ENCODE measurements around the gene RCE1.

The RCE1 gene

DNA sequence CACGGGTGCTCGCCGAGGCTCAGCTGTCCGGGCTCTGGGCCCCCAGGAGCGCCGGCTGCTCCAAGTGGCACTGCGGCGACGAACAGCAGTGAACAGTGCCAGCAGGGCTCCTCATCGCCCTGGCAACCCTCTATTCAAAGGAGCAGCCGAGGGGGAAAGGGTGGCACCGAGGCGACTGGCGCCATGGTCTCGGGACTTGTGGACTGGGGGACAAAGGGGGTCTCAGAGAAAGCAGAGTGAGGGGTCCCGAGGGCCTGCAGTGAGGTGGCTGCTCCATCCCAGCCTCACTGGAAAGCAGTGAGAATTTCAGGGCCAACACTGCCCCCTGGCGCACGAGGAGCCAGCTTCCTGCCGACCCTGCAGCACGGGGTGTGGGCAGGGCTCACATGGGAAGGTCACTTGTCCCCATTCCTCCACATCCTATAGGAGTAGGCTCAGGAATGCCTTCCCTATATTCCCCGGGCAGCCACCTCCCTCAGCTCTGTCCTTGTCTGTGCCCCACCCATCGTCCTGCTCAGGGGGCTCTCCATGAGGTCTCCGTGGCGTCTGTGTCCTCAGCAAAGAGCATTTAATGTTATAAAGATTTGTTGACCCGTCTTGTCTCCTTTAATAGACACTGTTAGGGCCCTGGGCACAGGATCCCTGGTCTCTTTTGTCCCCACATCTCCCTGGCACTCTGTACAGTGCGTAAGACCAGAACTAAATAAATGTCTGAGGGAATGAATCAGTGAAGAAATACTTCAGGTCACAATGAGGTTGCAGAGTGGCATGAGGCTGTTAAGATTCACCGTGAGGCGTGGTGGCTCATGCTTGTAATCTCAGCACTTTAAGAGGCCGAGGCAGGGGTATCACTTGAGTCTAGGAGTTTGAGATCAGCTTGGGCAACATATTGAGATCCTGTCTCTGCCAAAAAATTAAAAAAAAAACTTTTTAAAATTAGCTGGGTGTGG lies 40.0 kb downstream of the RCE1 start:
- DNase-seq (ENCODE audit: low read depth, low spot score) = peak; percentile 78
- Histone ChIP-seq H3K4me3 (ENCODE audit: insufficient read length, low read depth) (no peak overlapping the region), H3K4me1 (ENCODE audit: insufficient read depth, insufficient read length) (peaks cover 63% of the 10 kb centered on the region), H3K9ac (ENCODE audit: insufficient read length, low read depth) (peak overlapping the region; percentile 43), H3K9me3 (ENCODE audit: insufficient read depth, low read length) (no peaks in the 10 kb centered on the region), H3K27me3 (ENCODE audit: insufficient read depth, insufficient read length) (no peaks in the 10 kb centered on the region), H3K36me3 (ENCODE audit: insufficient read depth, insufficient read length, low read length) (no peaks in the 10 kb centered on the region)
- no peak for TF ChIP-seq ZNF274 (IDR thresholded peaks at IDR 0.05; ENCODE audit: low read depth, low read length)

DNA sequence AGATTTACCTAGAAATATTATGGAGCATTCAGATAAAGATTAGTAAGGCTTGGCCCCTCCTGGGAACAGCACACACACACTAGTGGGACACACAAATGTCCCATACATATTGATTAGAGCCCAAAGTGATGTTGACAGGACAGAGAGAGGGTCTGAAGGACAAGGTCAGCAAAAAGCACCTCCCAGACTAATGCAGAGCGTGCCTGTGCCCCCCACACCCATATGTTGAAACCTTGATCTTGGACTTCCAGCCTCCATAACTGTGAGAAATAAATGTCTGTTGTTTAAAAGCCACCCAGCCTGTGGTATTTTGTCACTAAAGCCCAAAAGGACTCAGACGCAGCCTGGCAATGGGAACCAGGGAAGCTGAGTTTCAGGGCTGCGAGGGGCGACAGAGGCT lies 41.2 kb downstream of the RCE1 start:
- Histone ChIP-seq H3K4me1 (ENCODE audit: insufficient read depth, insufficient read length) (peaks cover 52% of the 10 kb centered on the region), H3K27me3 (ENCODE audit: insufficient read depth, insufficient read length) (no peaks in the 10 kb centered on the region), H3K36me3 (ENCODE audit: insufficient read depth, insufficient read length, low read length) (no peaks in the 10 kb centered on the region), H3K9me3 (ENCODE audit: insufficient read depth, low read length) (no peaks in the 10 kb centered on the region), H3K4me3 (ENCODE audit: insufficient read length, low read depth) (no peak overlapping the region), H3K9ac (ENCODE audit: insufficient read length, low read depth) (no peak overlapping the region)
- TF ChIP-seq SUZ12 (IDR thresholded peaks at IDR 0.05; ENCODE audit: extremely low read depth, insufficient read depth, insufficient read length) (no peak), ZNF274 (IDR thresholded peaks at IDR 0.05; ENCODE audit: low read depth, low read length) (no peak), YY1 (IDR thresholded peaks at IDR 0.05; ENCODE audit: insufficient read depth, insufficient read length) (no peak)
- no peak for DNase-seq (ENCODE audit: low read depth, low spot score)

DNA sequence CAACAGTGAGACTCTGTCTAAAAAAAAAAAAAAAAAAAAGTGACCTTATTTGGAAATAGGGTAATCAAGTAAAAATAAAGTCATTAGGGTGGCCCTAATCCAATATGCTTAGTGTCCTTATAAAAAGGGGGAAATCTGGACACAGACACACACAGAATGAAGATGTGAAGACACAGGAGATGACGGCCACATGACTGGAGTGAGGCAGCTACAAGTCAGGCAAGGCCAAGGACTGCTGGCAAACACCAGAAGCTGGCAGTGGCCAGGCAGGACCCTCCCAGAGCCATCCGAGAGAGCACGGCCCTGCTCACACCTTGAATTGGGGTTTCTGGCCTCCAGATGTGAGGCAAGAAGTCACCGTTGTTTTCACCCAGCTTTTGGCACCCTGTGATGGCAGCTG lies 42.2 kb downstream of the RCE1 start:
- Histone ChIP-seq H3K36me3 (ENCODE audit: insufficient read depth, insufficient read length, low read length) (no peaks in the 10 kb centered on the region), H3K27me3 (ENCODE audit: insufficient read depth, insufficient read length) (no peaks in the 10 kb centered on the region), H3K9me3 (ENCODE audit: insufficient read depth, low read length) (no peaks in the 10 kb centered on the region), H3K9ac (ENCODE audit: insufficient read length, low read depth) (peak overlapping the region; percentile 21), H3K4me1 (ENCODE audit: insufficient read depth, insufficient read length) (peaks cover 43% of the 10 kb centered on the region), H3K4me3 (ENCODE audit: insufficient read length, low read depth) (no peak overlapping the region)
- no peak for TF ChIP-seq ZNF274 (IDR thresholded peaks at IDR 0.05; ENCODE audit: low read depth, low read length)
- no peak for TF ChIP-seq SUZ12 (IDR thresholded peaks at IDR 0.05; ENCODE audit: extremely low read depth, insufficient read depth, insufficient read length)
- no peak for TF ChIP-seq YY1 (IDR thresholded peaks at IDR 0.05; ENCODE audit: insufficient read depth, insufficient read length)
- no peak for DNase-seq (ENCODE audit: low read depth, low spot score)

DNA sequence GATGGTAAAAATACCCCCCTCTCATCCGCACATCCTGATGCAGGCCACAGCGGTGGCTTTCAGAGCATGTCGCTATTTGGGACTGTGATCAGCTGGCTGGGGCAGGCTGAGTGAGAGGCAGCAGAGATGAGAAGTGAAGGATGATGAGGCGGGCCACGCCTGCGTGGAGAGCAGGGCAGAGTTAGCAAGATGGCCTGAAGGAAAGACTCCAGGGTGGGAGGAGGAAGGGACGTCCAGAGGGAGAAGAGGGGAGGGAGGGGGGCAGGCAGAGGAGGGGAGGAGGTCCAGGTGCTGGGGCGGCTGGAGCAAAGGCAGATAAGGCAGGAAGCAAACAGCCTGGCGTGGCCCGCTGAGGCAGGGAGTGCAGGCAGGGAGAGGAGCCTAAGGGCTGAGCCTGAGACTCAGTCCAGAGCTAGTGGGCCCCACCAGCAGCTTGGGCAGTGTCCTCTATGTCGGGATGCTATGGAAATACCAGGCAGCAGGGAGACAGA lies 42.8 kb downstream of the RCE1 start:
- peaks cover 39% of the 10 kb centered on the region for H3K4me1 ChIP-seq (ENCODE audit: insufficient read depth, insufficient read length)

DNA sequence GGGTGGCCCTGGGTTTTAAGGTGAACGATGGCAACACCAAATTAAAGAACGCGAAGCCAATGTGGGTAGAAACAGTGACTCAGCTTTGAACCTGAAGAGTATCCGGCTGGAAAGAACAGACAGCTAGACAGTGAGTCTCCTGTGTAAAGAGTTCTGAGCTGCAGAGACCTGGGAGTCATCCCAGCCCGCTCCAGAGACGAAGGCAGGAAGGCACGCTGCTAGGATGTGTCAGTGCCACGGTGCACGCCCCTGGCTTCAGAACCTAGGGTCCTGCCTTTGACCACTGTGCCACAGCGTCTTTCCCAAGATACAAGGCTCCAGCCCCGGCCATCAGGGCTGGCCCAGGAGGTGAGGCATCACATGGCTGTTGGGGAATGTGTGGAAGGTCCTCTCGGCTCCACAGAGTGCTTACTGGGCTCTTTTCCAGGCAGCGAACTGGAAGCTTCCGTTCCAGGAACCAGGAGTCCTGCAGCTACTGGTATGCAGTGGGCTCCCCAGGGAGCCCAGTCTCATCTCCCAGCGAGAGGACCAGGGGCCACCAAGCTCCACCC lies 43.5 kb downstream of the RCE1 start:
- Histone ChIP-seq H3K4me3 (ENCODE audit: insufficient read length, low read depth) (no peak overlapping the region), H3K36me3 (ENCODE audit: insufficient read depth, insufficient read length, low read length) (no peaks in the 10 kb centered on the region), H3K4me1 (ENCODE audit: insufficient read depth, insufficient read length) (peaks cover 32% of the 10 kb centered on the region)

More for the DNA sequence above, 42.8 kb downstream of the RCE1 start:
- Histone ChIP-seq H3K4me3 (ENCODE audit: insufficient read length, low read depth) (no peak overlapping the region), H3K27me3 (ENCODE audit: insufficient read depth, insufficient read length) (no peaks in the 10 kb centered on the region), H3K36me3 (ENCODE audit: insufficient read depth, insufficient read length, low read length) (no peaks in the 10 kb centered on the region), H3K9me3 (ENCODE audit: insufficient read depth, low read length) (no peaks in the 10 kb centered on the region), H3K9ac (ENCODE audit: insufficient read length, low read depth) (peak overlapping the region; percentile 39)
- DNase-seq (ENCODE audit: low read depth, low spot score) = no peak
- TF ChIP-seq YY1 (IDR thresholded peaks at IDR 0.05; ENCODE audit: insufficient read depth, insufficient read length) (no peak), SUZ12 (IDR thresholded peaks at IDR 0.05; ENCODE audit: extremely low read depth, insufficient read depth, insufficient read length) (no peak), ZNF274 (IDR thresholded peaks at IDR 0.05; ENCODE audit: low read depth, low read length) (no peak)

DNA sequence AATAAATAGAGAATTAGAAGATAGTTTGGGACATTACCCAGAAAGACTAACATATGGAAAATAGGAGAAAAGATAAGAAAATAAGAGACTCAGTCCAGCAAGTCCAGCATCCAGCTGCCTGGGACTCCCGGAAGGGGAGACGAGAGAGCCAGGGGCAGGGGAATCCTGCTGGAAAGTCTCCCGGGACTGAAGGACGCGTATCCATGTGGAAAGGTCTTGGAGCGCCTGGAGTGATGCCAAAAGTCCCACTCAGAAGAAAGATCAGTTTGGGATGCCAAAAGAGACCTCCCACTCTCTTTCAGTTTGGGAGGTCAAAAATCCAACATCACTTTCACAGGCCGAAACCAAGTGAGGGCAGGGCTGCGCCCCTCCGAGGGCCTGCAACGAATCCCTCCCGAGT lies 44.3 kb downstream of the RCE1 start:
- no peak for DNase-seq (ENCODE audit: low read depth, low spot score)
- Histone ChIP-seq H3K4me1 (ENCODE audit: insufficient read depth, insufficient read length) (peaks cover 26% of the 10 kb centered on the region), H3K27me3 (ENCODE audit: insufficient read depth, insufficient read length) (no peaks in the 10 kb centered on the region), H3K9ac (ENCODE audit: insufficient read length, low read depth) (no peak overlapping the region), H3K36me3 (ENCODE audit: insufficient read depth, insufficient read length, low read length) (no peaks in the 10 kb centered on the region), H3K4me3 (ENCODE audit: insufficient read length, low read depth) (no peak overlapping the region), H3K9me3 (ENCODE audit: insufficient read depth, low read length) (no peaks in the 10 kb centered on the region)
- TF ChIP-seq SUZ12 (IDR thresholded peaks at IDR 0.05; ENCODE audit: extremely low read depth, insufficient read depth, insufficient read length) (no peak), YY1 (IDR thresholded peaks at IDR 0.05; ENCODE audit: insufficient read depth, insufficient read length) (no peak), ZNF274 (IDR thresholded peaks at IDR 0.05; ENCODE audit: low read depth, low read length) (no peak)

More for the DNA sequence above, 43.5 kb downstream of the RCE1 start:
- H3K9ac ChIP-seq (ENCODE audit: insufficient read length, low read depth) = no peak overlapping the region
- H3K9me3 ChIP-seq (ENCODE audit: insufficient read depth, low read length) = no peaks in the 10 kb centered on the region
- no peak for TF ChIP-seq SUZ12 (IDR thresholded peaks at IDR 0.05; ENCODE audit: extremely low read depth, insufficient read depth, insufficient read length)
- TF ChIP-seq ZNF274 (IDR thresholded peaks at IDR 0.05; ENCODE audit: low read depth, low read length) = no peak
- no peak for TF ChIP-seq YY1 (IDR thresholded peaks at IDR 0.05; ENCODE audit: insufficient read depth, insufficient read length)
- DNase-seq (ENCODE audit: low read depth, low spot score) = no peak
- H3K27me3 ChIP-seq (ENCODE audit: insufficient read depth, insufficient read length) = no peaks in the 10 kb centered on the region

DNA sequence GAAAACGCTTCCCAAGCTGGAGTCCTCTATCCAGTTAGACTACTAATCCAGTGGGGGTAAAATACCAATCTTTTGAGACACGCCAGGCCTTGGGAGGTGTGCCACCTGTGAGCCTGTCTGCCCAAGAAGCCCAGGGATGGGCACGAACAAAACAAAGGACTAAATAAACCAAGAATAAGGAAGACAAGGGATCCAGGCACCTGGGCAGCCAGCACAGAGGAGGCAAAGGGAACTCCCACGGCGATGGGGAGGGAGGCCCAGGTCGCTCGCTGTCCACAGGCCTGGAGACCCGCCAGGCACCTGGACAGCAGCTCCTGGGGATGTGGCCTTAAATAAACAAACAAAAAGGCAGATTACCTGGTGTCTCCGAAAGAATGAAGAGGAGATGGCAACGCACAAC lies 45.0 kb downstream of the RCE1 start:
- no peak for DNase-seq (ENCODE audit: low read depth, low spot score)
- no peak overlapping the region for H3K9ac ChIP-seq (ENCODE audit: insufficient read length, low read depth)
- H3K27me3 ChIP-seq (ENCODE audit: insufficient read depth, insufficient read length) = no peaks in the 10 kb centered on the region
- no peak overlapping the region for H3K4me3 ChIP-seq (ENCODE audit: insufficient read length, low read depth)
- TF ChIP-seq ZNF274 (IDR thresholded peaks at IDR 0.05; ENCODE audit: low read depth, low read length) (no peak), SUZ12 (IDR thresholded peaks at IDR 0.05; ENCODE audit: extremely low read depth, insufficient read depth, insufficient read length) (no peak), YY1 (IDR thresholded peaks at IDR 0.05; ENCODE audit: insufficient read depth, insufficient read length) (no peak)
- peaks cover 24% of the 10 kb centered on the region for H3K4me1 ChIP-seq (ENCODE audit: insufficient read depth, insufficient read length)
- no peaks in the 10 kb centered on the region for H3K36me3 ChIP-seq (ENCODE audit: insufficient read depth, insufficient read length, low read length)
- H3K9me3 ChIP-seq (ENCODE audit: insufficient read depth, low read length) = no peaks in the 10 kb centered on the region
